GM23338 (cell line): ENCODE results near the gene GRIK1.

ENCODE experiments used
- CTCF ChIP-seq, 2 experiments: fragments of 200-600 bp in 1 of 2; sonication (generic) in 1 of 2; conservative IDR thresholded peaks; 2 replicates each; pipeline versions ENCODE4 v1.5.1 to v1.6.1; 2016 to 2017; ENCODE audit warnings: antibody characterized with exemption in 2 of 2, low read depth in 2 of 2, mild to moderate bottlenecking in 2 of 2, moderate library complexity in 1 of 2
- EZH2 ChIP-seq: fragments of 200-600 bp; sonication (generic); IDR thresholded peaks from one replicate; pipeline ENCODE4 v1.8.0; 2017; ENCODE audit warnings: antibody characterized with exemption, mild to moderate bottlenecking, low read depth; ENCODE audit not compliant: unreplicated experiment
- EZH2phosphoT487 ChIP-seq: fragments of 200-600 bp; sonication (generic); IDR thresholded peaks from one replicate; pipeline ENCODE4 v1.8.1; 2018; ENCODE audit warnings: antibody characterized with exemption; ENCODE audit not compliant: unreplicated experiment
- JUNB ChIP-seq: IDR thresholded peaks from one replicate; pipeline ENCODE4 v1.6.1; 2016; ENCODE audit warnings: antibody characterized with exemption; ENCODE audit not compliant: unreplicated experiment
- POLR2AphosphoS5 ChIP-seq: IDR thresholded peaks from 2 replicates; pipeline ENCODE4 v1.6.1; 2016; ENCODE audit warnings: antibody characterized with exemption, low read depth
- REST ChIP-seq: IDR thresholded peaks from one replicate; pipeline ENCODE4 v1.6.1; 2018; ENCODE audit warnings: antibody characterized with exemption; ENCODE audit not compliant: unreplicated experiment

GRCh38 chr21:29888437-29888836 is 51.4 kb downstream of the GRIK1 start:
- TF ChIP-seq CTCF (conservative IDR thresholded peaks at IDR 0.05; ENCODE audit: low read depth in 2 of 2): no peak
- TF ChIP-seq REST: no peak
- TF ChIP-seq JUNB: no peak
- TF ChIP-seq POLR2AphosphoS5: no peak
- TF ChIP-seq EZH2phosphoT487: no peak
- no peak for TF ChIP-seq EZH2
